GM18909 (cell line): ENCODE data around the gene TUBGCP6.

Experiments used
- ATAC-seq: cut with Tn5 transposase; IDR thresholded peaks from one replicate; pipeline ENCODE4 v1.9.1; 2021; ENCODE audit warnings: mild to moderate bottlenecking; ENCODE audit not compliant: unreplicated experiment, poor library complexity

Gene TUBGCP6

DNA sequence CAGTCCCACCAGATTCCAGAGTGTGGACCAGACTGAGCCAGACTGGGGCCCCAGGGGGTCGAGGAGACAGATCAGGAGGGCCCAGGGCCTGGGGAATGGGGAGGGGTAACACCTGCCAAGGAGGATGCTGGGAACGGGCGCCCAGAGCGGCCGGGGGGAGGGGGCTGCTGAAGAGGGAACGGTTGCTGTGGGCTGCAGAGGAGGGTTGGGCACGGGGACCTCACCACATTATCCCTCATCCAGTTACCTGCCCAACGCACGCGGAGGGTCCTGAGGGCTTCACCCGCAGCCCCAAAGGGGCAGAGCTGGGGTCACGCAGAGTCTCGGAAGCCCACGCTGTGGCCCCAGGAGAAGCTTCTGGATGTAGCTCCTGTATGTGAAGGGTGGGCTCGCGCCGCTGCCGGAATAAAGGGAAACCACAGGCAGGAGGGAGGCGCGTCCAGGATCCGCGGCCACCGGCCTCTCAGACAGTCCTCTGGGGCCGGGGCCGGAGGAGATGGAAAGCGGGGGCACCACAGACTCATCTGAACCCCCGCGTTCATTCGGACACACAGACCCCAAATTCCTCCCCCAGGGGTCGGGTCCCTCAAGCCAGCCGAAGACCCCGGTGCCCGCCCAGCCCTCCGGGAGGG, 44.9 kb downstream of the TUBGCP6 start:
- peak; percentile 2 for ATAC-seq

DNA sequence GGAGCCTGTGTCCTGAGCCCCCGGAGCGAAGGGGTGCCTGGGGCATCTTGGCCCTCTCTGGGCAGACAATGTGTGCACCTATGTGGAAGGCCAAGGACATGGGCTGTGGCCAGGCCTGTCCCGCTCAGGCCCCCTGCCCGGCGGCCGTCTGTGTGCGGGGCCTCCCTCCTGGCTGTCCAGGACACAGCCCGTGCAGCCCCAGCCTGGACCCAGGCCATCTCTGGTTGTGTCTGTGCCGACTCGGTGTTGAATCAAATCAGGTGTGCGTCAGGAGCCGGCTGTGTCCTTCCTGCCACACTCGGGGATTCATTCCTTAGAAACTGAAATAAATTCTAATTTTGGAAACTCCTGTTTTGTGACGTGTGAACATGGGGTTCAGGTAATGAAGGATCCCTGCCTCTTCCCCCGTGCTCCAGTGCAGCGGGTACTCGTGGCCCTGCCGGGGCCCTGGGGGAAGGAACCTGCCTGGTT, 45.5 kb downstream of the TUBGCP6 start:
- ATAC-seq = no peak

DNA sequence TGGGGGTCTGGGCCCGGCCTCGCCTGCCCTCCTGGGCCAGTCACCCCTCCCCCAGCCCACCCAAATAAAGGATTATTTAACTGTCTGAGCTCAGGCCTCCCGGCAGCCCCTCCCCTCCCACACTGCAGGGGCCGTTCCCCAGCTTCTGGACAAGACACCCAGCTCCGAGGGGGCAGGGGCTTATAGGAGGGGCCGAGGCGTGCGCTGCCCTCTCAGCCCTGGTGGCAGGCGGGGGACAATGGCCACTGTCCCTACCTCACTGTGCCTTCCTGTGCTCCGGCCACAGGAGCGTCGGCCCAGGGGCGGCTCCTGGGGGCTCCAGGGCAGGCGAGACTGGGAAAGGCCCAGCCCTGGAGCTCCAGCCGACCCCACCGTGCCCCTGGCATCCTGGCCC, 46.2 kb downstream of the TUBGCP6 start:
- ATAC-seq = no peak

DNA sequence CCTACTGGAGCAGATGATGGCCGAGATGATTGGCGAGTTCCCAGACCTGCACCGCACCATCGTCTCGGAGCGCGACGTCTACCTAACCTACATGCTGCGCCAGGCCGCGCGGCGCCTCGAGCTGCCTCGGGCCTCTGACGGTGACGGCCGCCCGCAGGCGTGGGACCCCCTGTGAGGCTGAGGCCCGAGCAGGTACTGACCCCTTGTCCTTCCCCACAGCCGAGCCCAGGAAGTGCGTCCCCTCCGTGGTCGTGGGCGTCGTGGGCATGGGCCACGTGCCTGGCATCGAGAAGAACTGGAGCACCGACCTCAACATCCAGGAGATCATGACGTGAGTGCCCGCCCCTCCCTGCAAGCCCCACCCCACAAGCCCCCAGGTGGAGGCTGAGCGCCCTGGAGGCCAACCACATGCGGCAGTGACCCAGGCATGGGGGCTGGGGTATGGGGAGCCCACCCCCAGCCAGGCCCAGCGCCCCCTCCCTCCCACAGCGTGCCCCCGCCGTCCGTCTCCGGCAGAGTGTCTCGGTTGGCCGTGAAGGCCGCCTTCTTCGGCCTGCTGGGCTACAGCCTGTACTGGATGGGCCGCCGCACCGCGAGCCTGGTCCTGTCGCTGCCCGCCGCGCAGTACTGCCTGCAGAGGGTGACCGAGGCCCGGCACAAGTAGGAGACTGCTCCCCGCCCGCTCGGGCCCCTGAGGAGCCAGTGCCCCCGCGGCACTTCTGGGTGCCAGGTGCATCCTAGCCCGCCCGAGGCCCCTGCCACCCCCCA, 46.8 kb downstream of the TUBGCP6 start:
- ATAC-seq = no peak

DNA sequence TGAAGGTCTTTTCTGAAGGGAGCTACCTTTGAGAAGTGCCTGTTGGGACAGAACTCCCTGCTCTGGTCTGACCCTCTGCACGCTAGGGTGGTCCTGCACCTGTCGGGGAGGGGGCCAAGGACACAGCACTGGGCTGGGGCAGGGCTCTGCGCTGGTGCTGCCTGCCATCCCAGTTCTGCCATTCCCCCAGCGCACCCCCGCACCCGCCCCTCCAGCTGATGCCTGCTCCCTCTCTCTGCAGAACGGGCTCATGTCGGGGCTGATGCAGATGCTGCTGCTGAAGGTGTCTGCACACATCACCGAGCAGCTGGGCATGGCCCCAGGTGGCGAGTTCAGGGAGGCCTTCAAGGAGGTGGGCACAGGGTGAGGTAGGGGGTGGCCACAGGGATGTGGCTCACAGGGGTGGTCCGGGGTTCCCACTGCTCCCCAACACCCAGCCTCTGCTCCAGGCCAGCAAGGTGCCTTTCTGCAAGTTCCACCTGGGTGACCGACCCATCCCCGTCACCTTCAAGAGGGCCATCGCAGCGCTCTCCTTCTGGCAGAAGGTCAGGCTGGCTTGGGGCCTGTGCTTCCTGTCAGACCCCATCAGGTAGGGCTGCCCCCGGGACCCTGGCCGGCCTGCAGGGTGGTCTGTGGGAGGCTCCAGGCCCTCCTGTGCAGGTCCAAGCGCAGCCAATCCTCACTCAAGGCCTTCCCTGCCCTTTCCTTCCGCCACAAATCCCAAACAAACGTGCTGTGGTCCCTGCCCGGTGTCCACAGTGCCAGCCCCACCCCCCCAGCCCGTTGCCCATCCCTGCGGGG, 47.6 kb downstream of the TUBGCP6 start:
- ATAC-seq = no peak

DNA sequence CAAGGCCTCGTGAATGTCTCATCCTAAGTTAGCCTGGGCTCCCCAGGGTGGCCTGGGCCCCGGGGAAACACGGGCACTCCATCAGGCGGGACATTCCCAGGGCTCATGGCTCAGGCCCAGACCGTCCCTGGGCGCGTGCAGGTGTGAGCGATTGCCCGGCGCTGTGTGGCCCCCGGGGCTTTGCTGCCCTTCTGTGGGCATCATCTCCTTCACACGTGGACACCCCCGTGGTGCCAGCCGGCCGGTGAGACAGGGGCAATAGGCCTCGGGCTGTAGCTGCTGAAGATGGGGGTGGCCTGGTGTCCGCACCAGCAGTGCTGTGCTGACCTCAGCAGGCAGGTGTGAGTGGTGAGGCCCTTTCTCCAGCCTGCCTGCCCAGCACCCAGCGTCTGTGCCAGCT, 48.6 kb downstream of the TUBGCP6 start:
- no peak for ATAC-seq

DNA sequence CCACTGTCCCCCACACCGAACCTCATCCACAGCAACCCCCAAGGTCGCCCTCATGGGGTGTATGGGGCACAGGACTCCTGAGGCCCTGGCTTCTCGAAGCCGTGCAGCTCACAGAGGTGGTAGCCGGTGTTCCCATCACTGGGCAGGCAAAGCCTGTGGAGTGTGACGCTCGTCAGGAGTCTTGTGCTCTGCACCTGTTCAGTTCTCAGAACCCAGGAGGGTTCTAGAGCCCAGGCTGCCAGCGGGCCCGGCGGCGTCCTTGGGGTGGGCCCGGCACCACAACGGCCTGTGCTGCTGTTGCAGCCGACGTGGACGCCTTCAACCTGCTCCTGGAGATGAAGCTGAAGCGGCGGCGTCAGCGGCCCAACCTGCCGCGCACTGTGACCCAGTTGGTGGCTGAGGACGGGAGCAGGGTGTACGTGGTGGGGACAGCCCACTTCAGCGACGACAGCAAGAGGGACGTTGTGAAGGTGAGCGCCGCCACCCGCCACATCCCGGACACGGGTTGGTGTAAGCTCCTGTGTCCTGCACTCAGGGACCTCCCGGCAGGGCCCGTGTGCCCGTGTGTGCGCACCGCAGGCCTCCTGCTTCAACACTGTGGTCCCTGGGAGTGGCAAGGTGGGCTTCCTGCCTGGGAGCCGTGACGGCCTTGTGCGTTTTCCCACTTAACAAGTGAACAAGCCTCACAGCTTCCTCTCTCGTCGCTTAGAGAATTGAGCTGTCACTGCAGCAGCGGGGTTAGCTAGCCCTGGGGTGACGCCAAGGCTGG, 50.6 kb downstream of the TUBGCP6 start:
- ATAC-seq = no peak

DNA sequence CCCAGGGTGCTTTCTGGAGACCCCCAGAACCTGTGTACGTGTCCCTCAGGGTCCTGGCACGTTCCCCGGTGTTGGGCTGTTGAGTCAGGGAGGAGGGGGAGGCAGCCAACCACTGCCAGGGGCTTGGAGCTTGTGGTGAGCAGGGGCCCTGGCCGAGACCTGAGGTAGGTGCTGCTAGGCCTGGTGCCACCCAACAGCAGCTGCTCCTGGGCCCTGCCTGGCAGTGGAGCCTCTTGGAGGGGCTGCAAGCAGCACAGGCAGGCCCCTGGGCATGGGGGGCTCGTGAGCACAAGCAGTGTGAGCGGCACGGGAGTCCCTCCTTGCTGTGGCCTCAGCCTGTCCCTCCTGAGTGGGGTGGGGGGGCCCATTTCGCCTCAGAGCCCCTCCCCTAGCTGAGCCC, 51.2 kb downstream of the TUBGCP6 start:
- no peak for ATAC-seq

DNA sequence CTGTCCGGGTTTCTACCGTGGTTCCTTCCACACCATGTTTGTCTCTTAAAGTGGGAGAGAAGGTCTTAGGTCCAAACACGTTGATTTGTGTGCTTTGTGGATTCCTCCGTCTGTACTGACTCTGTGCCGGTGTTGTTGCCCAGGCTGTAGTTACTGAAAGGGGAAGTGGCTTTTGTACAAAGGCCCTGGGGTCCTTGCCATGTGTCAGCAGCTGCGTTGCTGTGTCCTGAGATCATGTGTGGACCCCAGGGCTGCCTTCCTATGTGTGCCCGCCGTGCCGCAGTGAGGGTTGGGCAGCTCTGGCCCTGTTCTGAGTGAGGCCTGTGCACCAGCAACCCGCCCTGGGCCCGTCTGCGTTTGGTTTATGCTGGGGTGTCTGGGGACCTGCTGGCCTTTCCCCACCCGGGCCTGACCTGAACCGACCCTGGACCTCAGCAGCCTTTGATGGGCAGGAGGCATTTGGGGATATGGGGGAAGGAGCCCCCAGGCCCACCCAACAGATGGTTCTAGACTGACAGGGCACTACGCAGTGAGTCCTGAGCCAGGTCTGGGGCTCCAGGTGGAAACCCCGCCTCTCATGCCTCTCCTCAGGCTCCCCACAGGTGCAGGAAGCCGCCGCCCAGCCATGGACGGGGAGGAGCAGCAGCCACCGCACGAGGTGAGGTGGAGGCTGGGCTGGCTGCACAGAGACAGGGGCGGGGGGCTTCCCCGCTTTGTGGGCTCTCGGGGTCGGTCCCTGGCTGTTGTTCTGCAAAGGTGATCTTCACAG, 52.2 kb downstream of the TUBGCP6 start:
- no peak for ATAC-seq

DNA sequence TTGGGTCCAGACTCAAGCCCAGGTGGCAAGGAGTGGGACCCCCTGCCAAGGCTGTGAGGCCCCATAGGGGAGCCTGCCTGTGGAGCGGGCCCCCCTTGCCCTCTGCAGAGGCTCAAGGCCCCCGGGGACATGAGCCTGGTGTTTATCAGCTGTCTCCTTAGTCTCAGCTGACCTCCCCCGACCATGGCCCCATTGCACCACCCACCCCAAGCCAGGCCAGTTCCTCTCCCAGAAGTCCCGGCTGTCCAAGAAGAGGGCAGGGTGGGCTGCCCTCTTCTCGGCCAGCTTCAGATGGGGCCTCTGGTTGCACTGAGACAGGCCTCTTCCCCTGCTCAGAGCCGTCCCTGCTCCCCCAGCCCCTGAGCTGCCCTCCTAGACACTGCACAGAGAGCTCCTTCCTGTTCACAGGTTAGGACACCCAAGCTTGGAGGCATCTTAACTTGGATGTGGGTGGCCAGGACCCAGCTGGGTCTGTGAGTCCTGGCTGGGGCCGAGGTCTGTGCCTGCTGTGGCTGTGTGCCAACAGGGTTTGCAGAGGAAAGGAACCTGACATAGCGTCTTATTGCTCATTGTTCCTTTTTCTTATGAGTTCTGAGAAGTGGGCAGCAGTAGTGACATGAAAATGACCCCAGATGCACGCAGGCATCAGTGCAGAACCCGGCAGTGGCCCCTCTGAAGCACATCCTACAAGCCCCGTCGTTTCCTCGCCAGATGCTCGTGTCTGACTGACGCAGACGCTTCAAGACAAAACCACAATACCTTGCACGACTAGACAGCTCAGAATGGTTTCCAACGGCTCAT, 53.7 kb downstream of the TUBGCP6 start:
- ATAC-seq = no peak

DNA sequence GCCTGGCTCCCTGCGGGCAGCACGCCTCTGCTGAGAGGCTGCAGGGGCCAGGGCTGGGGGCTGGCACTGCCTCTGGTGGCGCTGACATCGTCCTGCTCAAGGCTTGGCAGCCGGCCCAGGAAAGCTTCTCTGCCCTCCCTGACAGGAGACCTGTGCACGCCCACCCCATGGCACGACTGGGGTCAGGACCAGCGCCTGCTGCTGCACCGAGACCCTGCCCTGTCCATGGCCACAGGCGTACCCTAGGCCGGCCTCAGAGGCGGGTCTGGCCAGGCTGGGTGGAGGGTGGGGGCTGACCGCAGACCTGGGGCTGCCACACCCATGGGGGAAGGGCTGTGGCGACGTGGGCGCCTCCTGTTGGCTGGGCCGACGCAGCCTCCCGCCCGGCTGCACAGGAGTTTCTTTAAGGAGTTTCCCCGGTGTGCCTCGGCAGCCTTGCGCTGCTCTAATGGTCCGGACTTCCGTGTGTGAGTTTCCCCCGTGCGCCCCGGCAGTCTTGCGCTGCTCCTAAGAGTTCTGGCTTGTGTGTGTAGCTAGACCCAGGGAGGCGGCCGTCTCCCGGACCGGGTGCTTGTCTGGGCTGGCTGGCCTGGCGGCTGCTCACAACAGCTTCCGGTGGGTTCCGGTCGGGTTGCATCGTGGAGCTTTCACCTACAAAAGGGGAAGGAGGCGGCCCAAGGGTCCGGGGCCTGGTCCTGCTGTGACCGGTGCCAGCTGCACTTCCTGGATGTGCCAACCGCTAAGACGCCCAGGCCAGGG, 54.5 kb downstream of the TUBGCP6 start:
- peak; percentile 41 for ATAC-seq

DNA sequence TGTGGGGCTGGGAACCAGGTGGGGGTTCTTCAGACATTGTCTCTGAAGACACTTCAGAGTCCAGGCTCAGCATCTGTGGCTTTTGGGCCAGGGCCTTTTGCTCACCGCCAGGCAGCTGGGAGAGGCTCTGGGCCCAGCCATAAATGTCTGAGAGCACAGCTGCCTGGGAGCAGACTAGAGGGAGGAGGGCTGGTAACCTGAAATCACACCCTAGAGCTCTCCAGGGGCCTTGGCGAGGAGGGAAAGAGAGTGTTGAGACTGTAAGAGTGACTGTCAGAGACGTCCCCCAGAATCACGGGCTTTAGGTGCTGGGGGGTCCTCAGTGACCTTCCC, 55.0 kb downstream of the TUBGCP6 start:
- peak; percentile 3 for ATAC-seq

DNA sequence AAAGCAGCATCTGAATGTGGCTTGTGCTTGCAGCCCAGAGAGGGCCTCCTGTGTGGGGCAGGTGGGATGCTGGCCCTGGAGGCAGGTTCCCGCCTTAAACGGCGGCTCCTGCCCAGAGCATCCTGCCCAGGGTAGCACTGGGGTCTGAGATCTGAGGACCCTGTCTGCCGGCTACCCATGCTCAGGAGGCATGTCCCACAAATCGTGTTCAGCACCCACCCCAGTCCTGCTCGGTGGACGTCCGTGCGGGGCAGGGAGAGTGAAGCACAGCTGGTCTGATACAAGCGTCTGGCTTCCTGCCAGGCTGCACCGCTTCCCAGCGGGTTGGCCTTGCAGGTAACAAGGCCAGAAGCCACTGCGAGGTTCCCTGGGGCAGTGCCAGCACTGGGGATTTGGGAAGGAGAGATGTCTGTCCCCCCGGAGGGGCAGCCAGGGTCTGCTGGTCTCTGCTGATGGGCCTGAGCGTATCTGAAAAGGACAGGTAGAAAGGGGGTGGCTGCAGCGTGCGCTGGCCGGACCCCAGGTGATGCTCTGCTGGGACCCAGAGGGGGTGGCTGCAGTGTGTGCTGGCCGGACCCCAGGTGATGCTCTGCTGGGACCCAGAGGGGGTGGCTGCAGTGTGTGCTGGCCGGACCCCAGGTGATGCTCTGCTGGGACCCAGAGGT, 55.5 kb downstream of the TUBGCP6 start:
- no peak for ATAC-seq

DNA sequence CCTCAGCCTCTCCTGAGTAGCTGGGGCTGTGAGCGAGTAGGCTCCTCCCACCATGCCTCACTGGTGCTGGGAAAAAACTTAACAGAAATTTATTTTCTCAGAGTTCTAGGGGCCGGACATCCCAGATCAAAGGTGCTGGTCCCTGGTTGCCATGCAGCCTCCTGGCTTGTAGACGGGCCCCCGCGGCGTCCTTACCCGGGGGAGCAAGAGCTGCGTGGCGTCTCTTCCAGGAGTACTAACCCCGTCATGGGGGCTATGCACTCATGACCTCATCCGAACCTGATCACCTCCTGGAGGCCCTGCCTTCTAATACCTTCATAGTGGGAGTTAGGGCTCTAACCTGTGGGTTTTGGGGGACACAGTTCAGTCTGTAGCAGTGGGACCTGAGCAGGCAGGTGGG, 56.5 kb downstream of the TUBGCP6 start:
- ATAC-seq = no peak

DNA sequence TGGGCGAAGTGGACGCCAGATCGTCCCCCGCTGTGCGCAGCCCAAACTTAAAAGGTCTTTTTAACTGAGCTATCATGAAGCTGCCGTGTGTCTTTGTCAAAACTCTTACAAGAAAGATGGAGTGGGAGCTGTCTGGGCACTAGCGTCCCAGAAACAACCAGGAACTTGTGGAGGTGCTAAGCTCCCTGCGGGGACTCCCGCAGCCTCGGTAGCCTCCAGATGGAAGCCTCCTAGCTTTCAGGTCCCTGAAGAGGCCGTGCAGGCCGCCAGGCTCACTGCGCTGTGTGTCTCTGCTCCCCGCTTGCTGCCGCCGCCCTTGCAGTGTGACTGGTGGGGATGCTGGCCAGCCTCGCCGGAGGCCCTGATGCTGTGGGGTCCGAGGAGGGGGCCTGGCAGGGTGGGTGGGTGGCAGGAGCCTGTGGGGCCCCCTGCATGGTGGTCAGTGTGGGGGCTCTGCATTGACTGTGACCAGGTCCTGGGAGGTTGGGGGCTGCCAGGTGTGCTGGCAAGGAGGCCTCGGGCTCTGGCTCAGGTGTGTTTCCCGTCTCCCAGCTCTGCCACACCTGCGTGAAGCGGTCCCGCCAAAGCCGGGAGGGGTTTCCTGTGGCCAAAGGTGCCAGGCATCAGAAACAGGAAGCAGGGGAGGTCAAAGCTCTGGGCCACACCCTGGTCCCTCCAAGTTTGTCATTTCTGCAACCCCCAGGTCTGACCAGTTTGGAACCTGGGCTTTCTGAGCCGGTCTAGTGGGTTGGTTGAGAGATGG, 57.9 kb downstream of the TUBGCP6 start:
- ATAC-seq = no peak

DNA sequence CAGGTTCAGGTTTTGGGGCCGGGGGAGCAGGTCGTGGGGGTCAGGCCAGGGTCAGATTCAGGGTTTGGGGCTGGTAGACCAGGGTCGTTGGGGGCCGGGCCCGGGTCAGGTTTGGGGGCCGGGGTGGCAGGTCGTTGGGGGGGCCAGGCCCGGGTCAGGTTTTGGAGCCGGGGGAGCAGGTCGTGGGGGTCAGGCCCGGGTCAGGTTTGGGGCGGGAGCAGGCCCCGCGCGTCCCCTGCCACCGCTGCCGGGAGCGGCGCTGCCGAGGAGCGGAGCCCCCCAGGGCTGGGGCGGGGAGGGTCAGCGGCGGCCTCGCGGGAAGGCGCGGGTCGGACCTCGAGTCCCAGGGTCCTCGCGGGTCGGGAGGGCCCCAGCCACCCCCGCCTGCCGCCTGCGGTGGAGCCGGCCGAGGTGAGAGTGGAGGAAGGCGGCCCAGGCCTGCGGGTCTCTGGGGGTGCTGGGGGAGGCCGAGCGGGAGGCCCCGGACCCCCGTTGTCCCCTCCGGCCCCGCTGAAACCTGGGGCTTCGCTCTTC, 58.6 kb downstream of the TUBGCP6 start:
- no peak for ATAC-seq
